HG03103 (cell line): Measurements from ENCODE around the gene C1orf198.

ENCODE experiments used
- ATAC-seq: cut with Tn5 transposase; IDR thresholded peaks from one replicate; pipeline ENCODE4 v1.9.1; 2021; ENCODE audit warnings: low read depth; ENCODE audit not compliant: unreplicated experiment

Gene C1orf198

GRCh38 chr1:230790026-230790425 lies 78.3 kb downstream of the C1orf198 start:
- ATAC-seq = no peak

- no peak for ATAC-seq
These were observed 79.6 kb downstream of the C1orf198 start for GRCh38 chr1:230788561-230789275.

GRCh38 chr1:230787471-230787870 lies 80.8 kb downstream of the C1orf198 start:
- ATAC-seq = no peak
